ENCODE data around the gene CD58. TPM values are rescaled to one million over a fixed set of nuclear protein-coding genes. Genes with fewer than 3 reads are reported as not detected.

Gene CD58
- total and polyA plus RNA-seq, 4 donors = 5.1 to 30.2 (median 10.8) TPM

DNA sequence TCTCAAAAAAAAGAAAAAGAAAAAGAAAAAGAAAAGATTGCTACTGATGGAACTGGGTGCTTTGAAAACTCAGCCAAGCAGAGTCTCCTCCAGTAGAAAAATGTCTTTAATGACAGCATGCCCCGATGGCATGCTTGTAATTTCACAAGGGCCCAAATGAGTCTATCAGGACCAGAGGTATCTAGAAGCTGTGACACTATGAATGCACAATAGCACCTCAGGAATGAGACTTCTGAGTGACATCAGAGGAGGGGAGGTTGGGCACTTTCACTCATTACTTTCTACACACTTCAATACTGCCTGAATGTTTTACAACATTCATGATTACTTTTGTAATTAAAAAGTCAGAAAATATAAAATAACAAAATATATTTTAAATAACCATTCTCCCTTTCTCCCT, 15.1 kb upstream of the CD58 start (continued):
- TF ChIP-seq FOXA2 (IDR thresholded peaks at IDR 0.05) = no peak
- TF ChIP-seq FOXA1 (IDR thresholded peaks at IDR 0.05) = no peak
- TF ChIP-seq, protein P1, sequence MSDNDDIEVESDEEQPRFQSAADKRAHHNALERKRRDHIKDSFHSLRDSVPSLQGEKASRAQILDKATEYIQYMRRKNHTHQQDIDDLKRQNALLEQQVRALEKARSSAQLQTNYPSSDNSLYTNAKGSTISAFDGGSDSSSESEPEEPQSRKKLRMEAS (IDR thresholded peaks at IDR 0.05) = no peak
- TF ChIP-seq, protein P2, sequence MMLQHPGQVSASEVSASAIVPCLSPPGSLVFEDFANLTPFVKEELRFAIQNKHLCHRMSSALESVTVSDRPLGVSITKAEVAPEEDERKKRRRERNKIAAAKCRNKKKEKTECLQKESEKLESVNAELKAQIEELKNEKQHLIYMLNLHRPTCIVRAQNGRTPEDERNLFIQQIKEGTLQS (IDR thresholded peaks at IDR 0.05) = no peak
- TF ChIP-seq, protein P3, sequence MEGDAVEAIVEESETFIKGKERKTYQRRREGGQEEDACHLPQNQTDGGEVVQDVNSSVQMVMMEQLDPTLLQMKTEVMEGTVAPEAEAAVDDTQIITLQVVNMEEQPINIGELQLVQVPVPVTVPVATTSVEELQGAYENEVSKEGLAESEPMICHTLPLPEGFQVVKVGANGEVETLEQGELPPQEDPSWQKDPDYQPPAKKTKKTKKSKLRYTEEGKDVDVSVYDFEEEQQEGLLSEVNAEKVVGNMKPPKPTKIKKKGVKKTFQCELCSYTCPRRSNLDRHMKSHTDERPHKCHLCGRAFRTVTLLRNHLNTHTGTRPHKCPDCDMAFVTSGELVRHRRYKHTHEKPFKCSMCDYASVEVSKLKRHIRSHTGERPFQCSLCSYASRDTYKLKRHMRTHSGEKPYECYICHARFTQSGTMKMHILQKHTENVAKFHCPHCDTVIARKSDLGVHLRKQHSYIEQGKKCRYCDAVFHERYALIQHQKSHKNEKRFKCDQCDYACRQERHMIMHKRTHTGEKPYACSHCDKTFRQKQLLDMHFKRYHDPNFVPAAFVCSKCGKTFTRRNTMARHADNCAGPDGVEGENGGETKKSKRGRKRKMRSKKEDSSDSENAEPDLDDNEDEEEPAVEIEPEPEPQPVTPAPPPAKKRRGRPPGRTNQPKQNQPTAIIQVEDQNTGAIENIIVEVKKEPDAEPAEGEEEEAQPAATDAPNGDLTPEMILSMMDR (IDR thresholded peaks at IDR 0.05; ENCODE audit: low read depth, low read length, missing input control) = no peak
- no peak for TF ChIP-seq YY1 (IDR thresholded peaks at IDR 0.05)
- TF ChIP-seq RAD21 (IDR thresholded peaks at IDR 0.05) = no peak
- no peak for TF ChIP-seq EGR1 (IDR thresholded peaks at IDR 0.05; ENCODE audit: low read depth in 2 of 2)
- no peak for TF ChIP-seq HNF4G (IDR thresholded peaks at IDR 0.05)
- TF ChIP-seq TAF1 (conservative IDR thresholded peaks at IDR 0.05) = no peak
- no peak for TF ChIP-seq NR2F2 (IDR thresholded peaks at IDR 0.05)

DNA sequence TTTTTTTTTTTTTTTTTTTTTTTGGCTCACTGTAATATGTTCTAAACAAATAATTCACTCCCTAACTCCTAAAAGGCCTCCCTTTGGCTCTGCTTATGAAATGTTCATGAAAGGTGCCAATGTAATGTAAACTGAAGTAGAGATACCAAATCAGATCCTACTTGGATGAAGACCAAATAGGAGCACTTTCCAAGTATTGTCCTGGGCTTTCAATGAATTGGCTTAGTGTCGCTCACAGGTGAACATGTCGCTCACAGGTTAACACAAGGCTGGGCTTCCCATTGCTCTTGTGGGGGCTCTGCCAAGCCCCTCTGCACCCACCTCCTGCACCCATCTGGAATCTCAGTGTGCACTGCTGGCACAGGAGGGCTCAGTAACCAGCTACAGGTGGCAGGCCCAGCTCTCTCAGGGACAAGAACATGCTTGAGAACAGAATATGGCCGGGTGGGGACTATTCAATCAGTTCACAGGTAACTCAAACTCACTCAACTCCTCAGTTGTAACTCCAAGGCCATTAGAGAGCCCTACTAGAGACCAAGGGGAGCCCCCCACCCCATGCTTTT, 10.6 kb upstream of the CD58 start:
- DNase-seq (ENCODE audit: low spot score) = no peak
- Histone ChIP-seq H3K27me3 (ENCODE audit: control insufficient read depth in 4 of 4, insufficient read depth in 4 of 4, low read length in 3 of 4) (no peaks in the 10 kb centered on the region), H3K36me3 (ENCODE audit: control insufficient read depth in 4 of 4, insufficient read depth in 3 of 4, low read depth in 1 of 4, low read length in 3 of 4) (no peaks in the 10 kb centered on the region), H3K9me3 (ENCODE audit: control insufficient read depth in 4 of 4, low read length in 3 of 4) (no peaks in the 10 kb centered on the region), H3K4me3 (ENCODE audit: low read depth in 1 of 3, low read length in 3 of 3) (no peak overlapping the region), H3K4me1 (ENCODE audit: control insufficient read depth in 4 of 4, insufficient read depth in 4 of 4, low read length in 3 of 4) (no peaks in the 10 kb centered on the region), H3K27ac (ENCODE audit: low read depth in 1 of 2, low read length in 2 of 2) (no peak overlapping the region), H3K9ac (ENCODE audit: low read depth in 1 of 2, low read length in 2 of 2) (no peak overlapping the region)
- 90% methylated on average over 3 of the region's 3 CpGs for WGBS
- TF ChIP-seq, protein P4, sequence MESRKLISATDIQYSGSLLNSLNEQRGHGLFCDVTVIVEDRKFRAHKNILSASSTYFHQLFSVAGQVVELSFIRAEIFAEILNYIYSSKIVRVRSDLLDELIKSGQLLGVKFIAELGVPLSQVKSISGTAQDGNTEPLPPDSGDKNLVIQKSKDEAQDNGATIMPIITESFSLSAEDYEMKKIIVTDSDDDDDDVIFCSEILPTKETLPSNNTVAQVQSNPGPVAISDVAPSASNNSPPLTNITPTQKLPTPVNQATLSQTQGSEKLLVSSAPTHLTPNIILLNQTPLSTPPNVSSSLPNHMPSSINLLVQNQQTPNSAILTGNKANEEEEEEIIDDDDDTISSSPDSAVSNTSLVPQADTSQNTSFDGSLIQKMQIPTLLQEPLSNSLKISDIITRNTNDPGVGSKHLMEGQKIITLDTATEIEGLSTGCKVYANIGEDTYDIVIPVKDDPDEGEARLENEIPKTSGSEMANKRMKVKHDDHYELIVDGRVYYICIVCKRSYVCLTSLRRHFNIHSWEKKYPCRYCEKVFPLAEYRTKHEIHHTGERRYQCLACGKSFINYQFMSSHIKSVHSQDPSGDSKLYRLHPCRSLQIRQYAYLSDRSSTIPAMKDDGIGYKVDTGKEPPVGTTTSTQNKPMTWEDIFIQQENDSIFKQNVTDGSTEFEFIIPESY (IDR thresholded peaks at IDR 0.05) = no peak

DNA sequence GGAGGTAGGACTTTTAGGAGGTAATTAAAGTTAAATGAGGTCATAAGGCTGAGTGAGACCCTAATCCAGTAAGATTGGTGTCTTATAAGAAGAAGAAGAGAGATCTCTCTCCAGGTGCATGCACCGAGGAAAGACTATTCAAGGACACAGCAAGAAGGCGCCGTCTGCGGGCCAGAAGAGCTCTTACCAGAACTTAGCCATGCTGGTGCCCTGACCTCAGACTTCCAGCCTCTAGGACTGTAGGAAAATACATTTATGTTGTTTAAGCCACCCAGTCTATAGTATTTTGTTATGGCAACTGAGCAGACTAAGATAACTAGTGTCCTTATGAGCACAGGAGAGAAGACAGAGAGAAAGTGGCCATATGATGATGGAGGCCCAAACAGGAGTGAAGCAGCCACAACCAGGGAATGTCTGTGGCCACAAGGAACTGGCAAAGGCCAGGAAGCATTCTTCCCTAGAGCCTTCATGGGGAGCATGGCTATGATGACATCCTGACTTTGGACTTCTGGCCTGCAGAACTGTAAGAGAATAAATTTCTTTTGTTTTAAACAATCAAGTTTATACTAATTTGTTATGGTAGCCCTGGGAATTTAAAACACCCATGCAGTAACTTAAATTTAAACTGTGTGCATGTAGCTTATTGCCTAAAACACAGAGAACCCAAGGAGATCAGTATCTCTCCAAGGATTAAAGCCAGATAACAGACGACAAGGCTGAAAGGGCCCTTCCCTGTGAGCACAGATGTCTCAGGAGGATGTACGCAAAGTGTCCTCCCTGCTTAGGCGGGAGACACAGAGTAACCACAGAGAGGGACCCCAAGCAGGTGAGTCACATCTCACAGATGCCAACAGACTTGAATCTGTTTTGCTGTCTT, 9.9 kb upstream of the CD58 start:
- Histone ChIP-seq H3K9ac (ENCODE audit: low read depth in 1 of 2, low read length in 2 of 2) (no peak overlapping the region), H3K4me1 (ENCODE audit: control insufficient read depth in 4 of 4, insufficient read depth in 4 of 4, low read length in 3 of 4) (no peaks in the 10 kb centered on the region), H3K27ac (ENCODE audit: low read depth in 1 of 2, low read length in 2 of 2) (no peak overlapping the region), H3K4me3 (ENCODE audit: low read depth in 1 of 3, low read length in 3 of 3) (no peak overlapping the region), H3K9me3 (ENCODE audit: control insufficient read depth in 4 of 4, low read length in 3 of 4) (no peaks in the 10 kb centered on the region), H3K27me3 (ENCODE audit: control insufficient read depth in 4 of 4, insufficient read depth in 4 of 4, low read length in 3 of 4) (no peaks in the 10 kb centered on the region), H3K36me3 (ENCODE audit: control insufficient read depth in 4 of 4, insufficient read depth in 3 of 4, low read depth in 1 of 4, low read length in 3 of 4) (no peaks in the 10 kb centered on the region)
- 93% methylated on average over 7 of the region's 7 CpGs for WGBS
- TF ChIP-seq YY1 (IDR thresholded peaks at IDR 0.05) = no peak
- TF ChIP-seq, protein P4 (IDR thresholded peaks at IDR 0.05) = no peak
- DNase-seq (ENCODE audit: low spot score) = no peak
